K562 (cell line): ENCODE measurements around the gene SCTR. TPM values are rescaled to one million over a fixed set of nuclear protein-coding genes. Genes with fewer than 3 reads are reported as not detected.

ENCODE experiments used
- ATAC-seq: fragments of 200-7000 bp; cut with Tn5 transposase; 3 replicates; pipeline ENCODE4 v1.9.1; 2020; ENCODE audit warnings: moderate library complexity
- BruUV-seq: library from RNA; stranded (reverse); fragments of 400-500 nt; replicated peaks from 2 replicates; lab custom pipeline; 2021; lab: Mats Ljungman, UMichigan
- CTCF ChIA-PET: fragments of 300-600 bp; formaldehyde crosslinking; extraction: SDS; loops from one replicate; lab custom pipeline; 2021; ENCODE audit warnings: low intra/inter-chr PET ratio; lab: Yijun Ruan, JAX
- POLR2A ChIA-PET: fragments of 300-600, 350-650 bp; sonication (Branson Sonifier 250); formaldehyde crosslinking; extraction: SDS; loops from one replicate; lab custom pipeline; 2021; ENCODE audit warnings: antibody characterized with exemption, inconsistent platforms; lab: Yijun Ruan, JAX
- DNase-seq, 4 experiments: peaks; one replicate each; pipeline versions ENCODE4 v3.0.0 to v3.0.0-alpha.2; 2011 to 2018; ENCODE audit warnings: low spot score in 3 of 4, mixed read lengths in 3 of 4; ENCODE audit errors: extremely low read depth in 1 of 4
- FAIRE-seq: peaks from 2 replicates; lab custom pipeline; 2011; peaks lifted over from hg19 to GRCh38; lab: Jason Lieb, UNC
- H2AFZ ChIP-seq: 2 replicates; pipeline ENCODE4 v1.6.0; 2011; ENCODE audit warnings: low read depth, low read length, control low read depth, inconsistent platforms
- H3K27ac ChIP-seq: fragments of 200-600 bp; 3 replicates; pipeline ENCODE4 v1.8.0; 2011; ENCODE audit warnings: low read depth, mild to moderate bottlenecking, control low read depth, inconsistent platforms, low read length, moderate library complexity, mixed read lengths; ENCODE audit errors: extremely low read depth
- H3K27me3 ChIP-seq, 2 experiments: fragments of 300-600 bp in 1 of 2; 2 replicates in 1 of 2; 3 replicates in 1 of 2; pipeline versions ENCODE4 v1.6.0 to v1.8.0; 2011; ENCODE audit warnings: inconsistent platforms in 2 of 2, low read length in 2 of 2, mild to moderate bottlenecking in 1 of 2, mixed read lengths in 1 of 2, moderate library complexity in 1 of 2; ENCODE audit not compliant: control insufficient read depth in 2 of 2, insufficient read depth in 2 of 2
- H3K36me3 ChIP-seq: fragments of 300-600 bp; 3 replicates; pipeline ENCODE4 v1.8.0; 2011; ENCODE audit warnings: mild to moderate bottlenecking, low read length, inconsistent platforms; ENCODE audit not compliant: control insufficient read depth, insufficient read depth
- H3K4me1 ChIP-seq, 2 experiments: fragments of 200-600 bp in 1 of 2; replicated peaks in 1 of 2; 2 replicates in 1 of 2; 3 replicates in 1 of 2; pipeline versions ENCODE4 v1.5.1 to v1.8.0; 2011; ENCODE audit warnings: inconsistent platforms in 2 of 2, low read length in 2 of 2, mild to moderate bottlenecking in 1 of 2, mixed read lengths in 1 of 2, moderate library complexity in 1 of 2; ENCODE audit not compliant: control insufficient read depth in 2 of 2, insufficient read depth in 2 of 2
- H3K4me2 ChIP-seq: 2 replicates; pipeline ENCODE4 v1.6.1; 2011; ENCODE audit warnings: low read length, control low read depth, inconsistent platforms, mixed read lengths; ENCODE audit not compliant: insufficient read depth
- H3K4me3 ChIP-seq: fragments of 200-600 bp; sonication (generic), shearing (Covaris generic); 2 replicates; pipeline ENCODE4 v1.5.1; 2016; ENCODE audit warnings: control low read depth, inconsistent platforms
- H3K79me2 ChIP-seq: fragments of 200-600 bp; 3 replicates; pipeline ENCODE4 v1.8.0; 2011; ENCODE audit warnings: low read length, inconsistent platforms; ENCODE audit not compliant: control insufficient read depth, insufficient read depth
- H3K9ac ChIP-seq, 2 experiments: 2 replicates each; pipeline versions ENCODE4 v1.6.0 to v1.6.1; 2011; ENCODE audit warnings: low read depth in 2 of 2, low read length in 2 of 2, control low read depth in 1 of 2, inconsistent platforms in 1 of 2, mild to moderate bottlenecking in 1 of 2, mixed read lengths in 1 of 2; ENCODE audit not compliant: insufficient read depth in 1 of 2
- H3K9me1 ChIP-seq: one replicate; pipeline ENCODE4 v1.6.0; 2011; ENCODE audit warnings: inconsistent platforms, mild to moderate bottlenecking, low read length, moderate library complexity; ENCODE audit not compliant: control insufficient read depth, insufficient read depth
- H3K9me3 ChIP-seq: replicated peaks from 2 replicates; pipeline ENCODE4 v1.5.1; 2011; ENCODE audit warnings: low read depth, low read length, inconsistent platforms; ENCODE audit not compliant: control insufficient read depth, insufficient read depth
- H4K20me1 ChIP-seq: replicated peaks from 2 replicates; pipeline ENCODE4 v1.6.1; 2011; ENCODE audit warnings: low read length, inconsistent platforms, mixed read lengths; ENCODE audit not compliant: control insufficient read depth, insufficient read depth
- HMGN3 ChIP-seq: IDR thresholded peaks from 2 replicates; pipeline ENCODE4 v1.6.1; 2011; ENCODE audit warnings: borderline replicate concordance, low read depth, mild to moderate bottlenecking, mixed read lengths, low read length; ENCODE audit not compliant: insufficient read length; ENCODE audit errors: extremely low read depth
- KAT2B ChIP-seq: IDR thresholded peaks from one replicate; pipeline ENCODE4 v1.6.1; 2012; ENCODE audit warnings: low read depth, mild to moderate bottlenecking, control low read depth, inconsistent platforms, low read length, moderate library complexity
- MAFK ChIP-seq: IDR thresholded peaks from 2 replicates; pipeline ENCODE4 v1.6.1; 2011; ENCODE audit warnings: low read length, improper control_type of control experiment
- MYC ChIP-seq, 2 experiments: fragments of 250-450 bp in 1 of 2; sonication (Bioruptor Pico) in 1 of 2; IDR thresholded peaks; 2 replicates each; pipeline versions ENCODE4 v1.5.1 to v1.6.1; 2012 to 2021; ENCODE audit warnings: low read depth in 2 of 2, borderline replicate concordance in 1 of 2, improper control_type of control experiment in 1 of 2, low read length in 1 of 2, mild to moderate bottlenecking in 1 of 2, moderate library complexity in 1 of 2
- NCOA1 ChIP-seq: fragments of 450-650 bp; IDR thresholded peaks from 2 replicates; pipeline ENCODE4 v1.6.1; 2016; ENCODE audit warnings: low read depth
- NR4A1 ChIP-seq, 2 experiments: fragments of 250-450 bp in 1 of 2; fragments of 450-650 bp in 1 of 2; sonication (Bioruptor Pico) in 1 of 2; IDR thresholded peaks; 2 replicates each; pipeline versions ENCODE4 v1.4.0 to v1.6.1; 2016 to 2020; ENCODE audit warnings: mild to moderate bottlenecking in 2 of 2, missing compliant biosample characterization in 1 of 2, missing genetic modification characterization in 1 of 2, moderate library complexity in 1 of 2
- POLR2B ChIP-seq: fragments of 450-650 bp; IDR thresholded peaks from 2 replicates; pipeline ENCODE4 v1.6.1; 2018; ENCODE audit warnings: low read depth; ENCODE audit not compliant: partially characterized antibody
- PTTG1 ChIP-seq: fragments of 450-650 bp; IDR thresholded peaks from 2 replicates; pipeline ENCODE4 v1.6.1; 2016; ENCODE audit warnings: low read depth, mild to moderate bottlenecking, missing genetic modification characterization, missing compliant biosample characterization
- RBM14 ChIP-seq: fragments of 200-400 bp; formaldehyde crosslinking; IDR thresholded peaks from 2 replicates; pipeline ENCODE4 v1.6.1; 2018; ENCODE audit warnings: low read depth, mild to moderate bottlenecking, low read length, moderate library complexity, borderline replicate concordance; ENCODE audit not compliant: insufficient read depth
- SNAPC5 ChIP-seq: fragments of 250-450 bp; sonication (Bioruptor Pico); IDR thresholded peaks from 2 replicates; pipeline ENCODE4 v1.8.0; 2021; ENCODE audit warnings: moderate library complexity, mild to moderate bottlenecking, inconsistent platforms
- ZBTB34 ChIP-seq: fragments of 250-450 bp; sonication (Bioruptor Pico); IDR thresholded peaks from 2 replicates; pipeline ENCODE4 v1.8.0; 2021; ENCODE audit warnings: mild to moderate bottlenecking, moderate library complexity
- ZNF778 ChIP-seq: fragments of 450-650 bp; formaldehyde crosslinking; IDR thresholded peaks from 2 replicates; pipeline ENCODE4 v1.4.0; 2020; ENCODE audit warnings: mild to moderate bottlenecking, moderate library complexity
- WGBS: fragments of 100-300 bp; shearing (Covaris generic); methylation state at CpG from one replicate; pipeline ENCODE4 v1.1.6; 2016; ENCODE audit warnings: low coverage, mixed read lengths; ENCODE audit not compliant: insufficient coverage; ENCODE audit errors: missing lambda C conversion rate; 5-methylcytosine and 5-hydroxymethylcytosine counted together
- in situ Hi-C: fragments of 300-500 bp; cut with MboI; formaldehyde crosslinking; loops from 4 replicates; pipeline ENCODE4 v1.15.0; 2018; ENCODE audit warnings: inconsistent platforms, mixed read lengths
- intact Hi-C: fragments of 100-400 bp; cut with micrococcal nuclease; formaldehyde crosslinking; loops from 2 replicates; pipeline ENCODE4 v1.14.2; 2022
- polyA plus RNA-seq, 8 experiments: library from polyadenylated mRNA; depleted of rRNA in 4 of 8; stranded (reverse) in 5 of 8; unstranded in 3 of 8; fragments of >200 nt; fragmentation: Nextera tagmentation in 2 of 8; fragmentation: Illumina TruSeq in 1 of 8; extraction: Ambion mirVana in 2 of 8; extraction: Trizol in 1 of 8; gene quantifications; 2 replicates each; pipeline versions ENCODE4 v1.2.1 to v1.2.3, GENCODE V29; 2011 to 2014; ENCODE audit warnings: inconsistent platforms in 1 of 8, missing spikeins in 1 of 8
- total RNA-seq, 7 experiments: library from RNA; depleted of rRNA in 6 of 7; stranded (reverse); fragments of >200 nt in 6 of 7; fragmentation: Illumina TruSeq in 2 of 7; extraction: Trizol in 2 of 7; gene quantifications; 2 replicates each; pipeline versions ENCODE4 v1.2.1 to v1.2.3, GENCODE V29; 2011 to 2021; ENCODE audit warnings: low replicate concordance in 1 of 7
- TF ChIP-seq, protein P1 (sequence below): IDR thresholded peaks from 3 replicates; pipeline ENCODE4 v1.6.1; 2011; ENCODE audit warnings: borderline replicate concordance, mild to moderate bottlenecking, moderate library complexity; ENCODE audit not compliant: insufficient read length; ENCODE audit errors: extremely low read depth

Gene SCTR
- total and polyA plus RNA-seq, 9 of the 15 experiments (the other 6 are each of a cell fraction or from before 2014, with no cell fraction given), result not detected

- no peak for TF ChIP-seq RBM14
- no peak for TF ChIP-seq PTTG1 (tag)
- no peak for TF ChIP-seq MYC (IDR thresholded peaks at IDR 0.05; ENCODE audit: low read depth, low read length)
- no peak for TF ChIP-seq MYC (CRISPR knock-in tag; IDR thresholded peaks at IDR 0.05; ENCODE audit: borderline replicate concordance, low read depth)
- no peak for TF ChIP-seq HMGN3
- TF ChIP-seq, all 486 proteins: peak for 0
Observed at GRCh38 chr2:119525614-119526013, 1.3 kb upstream of the SCTR start (continued).

GRCh38 chr2:119523383-119523951 lies 816 bp downstream of the SCTR start:
- H3K36me3 ChIP-seq, result no peaks in the 10 kb centered on the region
- H3K27ac ChIP-seq, result no peak overlapping the region
- ATAC-seq (no peak), DNase-seq (no peak), FAIRE-seq (no peak)
- in situ Hi-C loops (no loop called here), intact Hi-C loops (no loop called here)
- 21% methylated on average over 16 of the region's 21 CpGs for WGBS
- H3K4me1 ChIP-seq, result peaks cover 0 to 7% of the 10 kb centered on the region in 2 experiments; a peak in 1 of 5 replicates
- no TSS peak for BruUV-seq
- no peaks in the 10 kb centered on the region for H3K9me1 ChIP-seq
- no peak overlapping the region for H3K9ac ChIP-seq
- H3K79me2 ChIP-seq, result no peaks in the 10 kb centered on the region
- CTCF ChIA-PET, result no interaction called here
- H3K4me2 ChIP-seq, result no peak overlapping the region
- no peak overlapping the region for H3K4me3 ChIP-seq
- H3K27me3 ChIP-seq, result peaks cover 13 to 36% of the 10 kb centered on the region in 2 experiments
- no peaks in the 10 kb centered on the region for H3K9me3 ChIP-seq
- no peaks in the 10 kb centered on the region for H4K20me1 ChIP-seq
- POLR2A ChIA-PET, result interaction anchor here (0.6 kb wide), 1 partner anchor 43 kb away, joined by 3 read pairs; no protein-coding TSS in a partner anchor
- H2AFZ ChIP-seq, result no peak overlapping the region
- TF ChIP-seq SNAPC5 (CRISPR knock-in tag) (no peak), ZNF778 (CRISPR knock-in tag) (no peak), MAFK (no peak), NR4A1 (CRISPR knock-in tag; IDR thresholded peaks at IDR 0.05) (no peak), NR4A1 (tag; IDR thresholded peaks at IDR 0.05) (no peak), KAT2B (no peak), POLR2B (no peak), NCOA1 (no peak), ZBTB34 (CRISPR knock-in tag) (no peak)
- TF ChIP-seq, protein P1, sequence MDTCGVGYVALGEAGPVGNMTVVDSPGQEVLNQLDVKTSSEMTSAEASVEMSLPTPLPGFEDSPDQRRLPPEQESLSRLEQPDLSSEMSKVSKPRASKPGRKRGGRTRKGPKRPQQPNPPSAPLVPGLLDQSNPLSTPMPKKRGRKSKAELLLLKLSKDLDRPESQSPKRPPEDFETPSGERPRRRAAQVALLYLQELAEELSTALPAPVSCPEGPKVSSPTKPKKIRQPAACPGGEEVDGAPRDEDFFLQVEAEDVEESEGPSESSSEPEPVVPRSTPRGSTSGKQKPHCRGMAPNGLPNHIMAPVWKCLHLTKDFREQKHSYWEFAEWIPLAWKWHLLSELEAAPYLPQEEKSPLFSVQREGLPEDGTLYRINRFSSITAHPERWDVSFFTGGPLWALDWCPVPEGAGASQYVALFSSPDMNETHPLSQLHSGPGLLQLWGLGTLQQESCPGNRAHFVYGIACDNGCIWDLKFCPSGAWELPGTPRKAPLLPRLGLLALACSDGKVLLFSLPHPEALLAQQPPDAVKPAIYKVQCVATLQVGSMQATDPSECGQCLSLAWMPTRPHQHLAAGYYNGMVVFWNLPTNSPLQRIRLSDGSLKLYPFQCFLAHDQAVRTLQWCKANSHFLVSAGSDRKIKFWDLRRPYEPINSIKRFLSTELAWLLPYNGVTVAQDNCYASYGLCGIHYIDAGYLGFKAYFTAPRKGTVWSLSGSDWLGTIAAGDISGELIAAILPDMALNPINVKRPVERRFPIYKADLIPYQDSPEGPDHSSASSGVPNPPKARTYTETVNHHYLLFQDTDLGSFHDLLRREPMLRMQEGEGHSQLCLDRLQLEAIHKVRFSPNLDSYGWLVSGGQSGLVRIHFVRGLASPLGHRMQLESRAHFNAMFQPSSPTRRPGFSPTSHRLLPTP, result no peak
